Activated CD4-positive, alpha-beta T cell treated with anti-CD3 and anti-CD28 coated beads, Interleukin-10, Interleukin-2, amounts not matched to agents 100 ng/mL and 50 ng/mL, durations not matched to agents 16 hours and 8 hours (primary cell): ENCODE results near the gene CDK9.

ENCODE experiments used
- DNase-seq: peaks from one replicate; pipeline ENCODE4 v3.0.0-alpha.2; 2020

Gene CDK9

DNA sequence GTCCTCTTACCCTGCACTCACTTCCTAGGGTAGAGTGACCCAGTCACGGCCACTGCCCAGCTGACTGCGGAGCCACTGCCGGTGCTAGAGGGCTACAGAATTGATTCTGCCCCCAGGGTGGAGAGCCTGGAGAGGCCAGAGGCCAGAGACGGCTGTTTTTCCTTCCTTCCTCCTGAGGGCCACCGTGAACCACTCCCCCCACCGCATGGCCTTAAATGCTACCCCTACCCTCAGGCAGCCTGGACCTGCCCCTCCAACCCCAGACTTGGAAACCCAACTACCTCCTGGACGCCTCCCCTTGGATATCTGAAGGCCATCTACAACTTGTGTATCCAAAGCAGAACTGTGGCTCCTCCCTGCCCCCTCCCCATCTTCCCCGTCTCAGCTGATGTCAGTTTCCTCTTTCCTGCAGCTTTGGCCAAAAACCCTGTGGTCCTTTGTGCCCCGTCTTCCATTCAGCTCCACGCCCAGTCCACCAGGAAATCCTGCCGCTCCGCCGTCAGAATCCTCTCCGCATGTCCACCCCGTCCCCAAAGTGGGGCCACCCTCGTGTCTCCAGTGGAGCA, 23.6 kb upstream of the CDK9 start:
- no peak for DNase-seq

DNA sequence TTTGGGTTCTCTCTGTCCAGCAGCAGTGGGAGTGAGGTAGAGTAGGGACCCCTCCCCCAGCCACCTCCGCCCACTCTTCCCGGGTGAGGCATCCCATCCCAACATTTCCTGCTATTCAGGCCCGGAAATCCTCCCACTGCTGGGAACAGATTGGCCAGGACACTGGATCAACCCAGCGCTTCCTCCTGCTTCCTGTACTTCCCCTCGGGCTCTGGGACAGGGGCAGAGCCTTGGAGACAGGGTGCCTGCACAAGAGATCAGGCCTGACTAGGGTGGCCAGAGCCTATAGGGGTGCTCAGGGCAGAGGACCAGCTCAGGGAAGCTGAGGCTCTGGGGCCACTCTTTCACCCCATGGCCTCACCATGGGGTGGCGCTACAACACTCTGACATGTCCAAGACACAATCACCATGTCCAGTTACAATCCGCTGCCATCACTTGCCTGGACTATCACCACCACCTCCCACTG, 21.9 kb upstream of the CDK9 start:
- no peak for DNase-seq

DNA sequence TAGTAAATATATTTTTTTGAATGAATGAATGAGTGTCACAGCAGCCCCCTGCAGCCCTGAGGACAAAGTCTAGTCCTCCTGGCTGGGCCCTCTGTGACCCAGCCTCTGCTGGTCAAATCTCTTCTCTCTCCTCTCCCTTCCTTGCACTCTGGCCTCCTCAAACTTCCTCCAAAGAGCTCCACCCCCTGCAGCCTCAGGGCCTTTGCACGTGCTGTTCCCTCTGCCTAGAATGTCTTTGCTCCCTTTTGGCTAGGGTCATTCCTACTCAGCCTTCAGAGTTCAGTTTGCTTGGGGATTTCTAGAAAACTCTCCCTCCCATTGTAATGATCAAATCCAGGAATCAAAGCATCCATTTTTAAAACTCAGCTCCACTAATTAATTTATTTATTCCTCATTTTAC, 20.4 kb upstream of the CDK9 start:
- DNase-seq: no peak

DNA sequence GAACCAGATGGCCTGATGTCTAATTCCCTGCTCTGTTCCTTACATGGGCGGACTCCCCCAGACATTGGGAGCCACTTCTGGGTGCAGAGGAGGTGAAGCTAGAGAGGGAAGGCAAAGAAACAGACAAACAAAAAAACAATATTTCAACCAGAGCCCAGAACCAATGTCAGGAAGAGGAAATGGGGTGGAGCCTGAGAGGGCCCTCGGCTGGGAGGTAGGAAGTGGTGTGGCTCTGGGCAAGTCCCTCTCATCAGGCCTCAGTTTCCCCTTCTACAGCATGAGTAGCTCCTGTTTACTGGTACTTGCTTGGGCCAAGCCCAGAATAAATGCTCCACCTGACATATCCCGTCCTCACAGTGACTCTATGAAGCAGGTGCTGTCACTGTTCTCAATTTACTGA, 18.4 kb upstream of the CDK9 start:
- DNase-seq: peak; percentile 31

DNA sequence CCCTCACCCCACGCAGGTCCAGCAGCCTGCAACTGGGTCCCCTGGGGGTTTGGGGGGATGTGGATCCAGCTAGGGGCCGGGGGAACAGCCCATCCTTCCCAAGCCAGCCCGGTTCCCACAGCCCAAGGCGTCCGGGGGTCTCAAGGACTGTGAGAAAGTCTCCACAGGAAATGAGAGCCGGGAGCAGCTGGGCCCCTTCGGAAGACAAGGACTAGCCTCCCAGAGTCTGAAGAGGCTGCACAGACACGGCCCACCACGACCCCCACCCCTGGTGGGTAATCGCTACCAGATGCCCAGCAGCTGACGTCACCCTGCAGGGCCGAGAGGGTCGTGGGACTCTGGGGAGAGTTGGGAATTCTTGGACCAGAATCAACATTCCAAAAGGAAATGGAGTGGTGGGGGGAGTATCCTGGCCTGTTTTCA, 17.9 kb upstream of the CDK9 start:
- no peak for DNase-seq

DNA sequence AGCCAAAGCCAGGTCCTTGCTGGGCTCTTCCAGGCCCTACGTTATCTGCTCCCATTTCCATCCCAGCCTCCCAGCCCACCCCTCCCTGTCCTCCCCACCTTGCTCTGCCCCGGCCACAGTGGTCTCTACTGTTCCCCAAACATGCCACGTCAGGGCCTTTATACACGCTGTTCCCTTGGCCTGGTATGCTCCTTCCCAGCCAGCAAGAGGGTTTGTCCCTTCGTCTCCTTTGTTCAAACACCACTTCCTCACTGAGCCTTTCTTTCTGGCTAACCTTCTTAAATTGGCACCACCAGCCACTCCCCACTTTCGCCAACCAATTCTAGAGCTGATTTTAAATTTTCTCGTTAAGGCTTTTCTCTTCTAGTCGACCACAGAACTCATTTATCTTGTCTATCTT, 17.1 kb upstream of the CDK9 start:
- no peak for DNase-seq

DNA sequence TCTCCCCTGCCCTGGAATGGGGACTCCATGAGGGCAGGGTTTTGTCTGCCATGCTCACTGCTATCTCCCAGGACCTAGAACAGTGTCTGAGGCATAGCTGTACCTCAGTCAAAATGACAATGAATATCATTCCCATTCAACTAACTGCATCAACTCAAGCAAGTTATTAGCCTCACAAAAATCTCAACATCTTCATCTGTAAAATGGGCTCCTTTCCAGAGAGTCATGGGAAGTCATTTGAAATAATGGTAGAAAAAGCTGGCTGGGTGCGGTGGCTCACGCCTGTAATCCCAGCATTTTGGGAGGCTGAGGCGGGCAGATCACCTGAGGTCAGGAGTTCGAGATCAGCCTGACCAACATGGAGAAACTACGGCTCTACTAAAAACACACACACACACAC, 16.7 kb upstream of the CDK9 start:
- DNase-seq: no peak

DNA sequence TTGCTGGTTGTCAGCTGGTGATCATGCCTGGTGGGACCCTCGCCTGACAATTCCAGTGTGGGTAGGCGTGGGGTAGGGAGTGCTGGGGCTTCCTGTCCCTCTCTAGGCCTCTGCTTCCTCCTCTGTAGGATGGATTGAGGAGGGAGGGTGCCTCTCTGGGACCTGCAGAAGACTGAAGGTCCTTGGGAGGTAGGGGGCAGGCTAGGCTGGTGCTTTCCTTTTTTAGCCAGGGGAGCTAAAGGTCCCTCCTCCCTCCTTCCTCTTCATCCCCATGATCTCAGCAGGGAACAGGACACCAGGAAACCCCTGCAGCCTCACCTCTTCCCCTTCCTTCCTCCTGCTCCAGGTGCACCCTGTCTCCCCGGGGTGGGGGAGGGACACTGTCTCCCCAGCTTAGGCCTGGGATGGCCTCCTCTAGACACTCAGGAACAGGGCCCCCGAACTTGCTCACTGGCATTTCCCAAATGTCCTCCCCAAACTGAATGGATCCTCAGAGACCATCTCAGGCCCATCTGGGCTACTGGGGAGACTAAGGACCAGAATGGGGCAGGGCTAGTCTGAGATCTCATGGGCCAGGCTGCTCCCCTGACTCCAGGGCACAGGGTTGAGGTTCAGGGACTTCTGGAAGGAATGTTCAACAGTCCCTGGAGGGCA, 15.8 kb upstream of the CDK9 start:
- no peak for DNase-seq

DNA sequence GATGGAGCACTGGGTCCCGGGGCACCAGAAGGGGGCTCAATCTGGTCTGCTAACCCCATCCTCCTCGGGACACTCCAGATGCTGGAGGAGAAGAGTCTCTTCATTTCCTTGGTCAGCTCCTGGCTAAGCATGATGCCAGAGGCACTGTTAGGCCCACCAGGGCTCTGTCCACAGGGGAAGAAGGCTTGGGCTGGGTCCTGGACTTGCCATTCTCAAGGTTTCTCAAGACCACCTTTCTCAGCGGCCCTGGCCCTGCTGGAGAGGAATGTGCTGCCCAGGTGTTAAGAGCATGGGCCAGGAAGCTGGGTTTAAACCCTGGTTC, 15.3 kb upstream of the CDK9 start:
- no peak for DNase-seq

DNA sequence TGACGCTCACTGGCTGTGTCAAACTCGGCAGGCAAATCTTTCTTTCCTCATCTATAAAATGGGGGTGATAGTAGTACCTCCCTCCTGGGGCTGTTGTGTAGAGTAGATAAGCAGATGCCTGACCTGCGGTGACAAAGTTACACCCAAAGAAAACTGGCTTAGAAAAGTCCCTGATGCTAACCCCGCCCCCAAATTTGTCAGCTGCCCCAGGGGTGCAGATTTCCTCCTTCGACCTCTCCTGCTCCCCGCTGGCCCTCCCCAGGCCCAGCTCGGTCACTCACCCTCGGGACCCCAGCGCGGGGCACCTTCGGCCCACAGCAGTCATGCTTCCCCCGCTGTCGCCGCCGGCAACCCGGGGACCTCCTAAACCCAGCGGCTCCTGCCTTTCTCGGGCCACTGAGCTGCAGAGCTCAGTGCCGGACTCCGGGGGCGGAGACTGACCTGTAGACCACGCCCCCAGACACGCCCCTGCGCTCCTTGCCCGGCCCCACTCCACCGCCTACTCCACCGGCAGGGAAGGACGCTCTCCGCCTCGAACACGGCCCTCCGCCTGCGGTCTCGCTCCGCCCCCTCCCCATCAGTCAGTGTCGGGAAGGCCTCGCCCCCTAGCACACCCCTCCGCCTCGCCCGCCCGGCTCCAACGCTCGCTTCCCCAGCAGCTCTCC, 14.8 kb upstream of the CDK9 start:
- DNase-seq: peak; percentile 99

DNA sequence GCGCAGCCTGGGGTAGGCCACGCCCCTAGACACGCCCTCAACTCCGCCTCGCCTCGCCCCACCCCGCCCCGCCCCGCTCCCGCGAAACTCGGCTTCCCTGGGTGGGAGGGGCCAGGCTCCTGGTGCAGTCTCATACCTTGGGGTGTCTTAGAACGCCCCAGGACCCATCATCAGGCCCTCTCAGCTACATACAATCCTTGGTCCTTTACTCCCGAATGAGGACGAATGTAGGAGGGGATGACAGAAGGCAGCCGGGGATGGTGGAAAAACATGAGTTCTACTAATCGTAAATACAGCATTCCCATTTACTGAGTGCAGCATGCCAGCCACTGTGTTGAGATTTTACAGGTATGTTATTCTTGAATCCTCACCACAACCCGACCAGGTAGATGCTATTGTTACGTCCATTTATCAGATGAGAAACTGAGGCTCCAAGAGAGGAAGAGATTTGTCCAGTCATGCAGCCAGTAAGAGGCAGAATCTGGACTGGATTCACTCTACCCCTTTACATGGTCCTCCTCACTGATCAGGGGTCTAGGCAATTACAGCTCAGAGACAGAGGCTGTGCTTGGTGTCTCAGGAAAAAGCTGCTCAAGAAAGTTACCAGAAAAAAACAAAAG, 14.2 kb upstream of the CDK9 start:
- DNase-seq: no peak

DNA sequence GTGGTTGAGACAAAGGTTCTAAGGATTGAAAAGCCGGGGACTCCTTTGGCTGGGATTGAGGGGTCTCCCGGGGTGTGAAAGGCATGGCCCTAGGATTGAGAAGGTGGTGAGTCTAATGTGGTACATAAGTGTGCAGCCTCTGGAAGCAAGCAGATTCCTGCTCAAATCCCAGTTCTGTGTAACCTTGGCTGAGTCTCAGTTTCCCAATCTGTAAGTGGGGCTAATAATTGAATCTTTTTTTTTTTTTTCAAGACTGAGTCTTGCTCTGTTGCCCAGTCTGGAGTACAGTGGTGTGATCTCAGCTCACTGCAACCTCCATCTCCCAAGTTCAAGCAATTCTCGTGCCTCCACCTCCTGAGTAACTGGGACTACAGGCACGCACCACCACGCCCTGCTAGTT, 13.2 kb upstream of the CDK9 start:
- DNase-seq: no peak

DNA sequence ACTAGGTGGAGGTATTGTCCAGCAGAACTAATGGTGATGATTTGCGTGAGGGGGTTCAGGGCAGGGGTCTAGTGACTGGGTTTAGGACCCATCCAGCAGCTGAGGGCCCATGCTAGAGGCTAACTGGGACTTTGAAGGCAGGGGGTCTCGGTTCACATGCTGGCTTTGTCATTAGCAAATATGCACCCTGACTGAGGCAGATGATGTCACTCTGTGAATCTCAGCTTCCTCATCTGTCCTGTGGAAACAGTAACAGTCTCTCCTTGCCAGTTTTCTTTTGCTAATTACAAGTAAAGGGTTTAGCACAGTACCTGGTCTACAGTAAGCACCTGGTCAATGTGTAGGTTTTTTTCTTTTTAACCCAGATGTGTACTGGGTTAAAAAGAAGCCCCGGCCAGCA, 12.6 kb upstream of the CDK9 start:
- DNase-seq: no peak

DNA sequence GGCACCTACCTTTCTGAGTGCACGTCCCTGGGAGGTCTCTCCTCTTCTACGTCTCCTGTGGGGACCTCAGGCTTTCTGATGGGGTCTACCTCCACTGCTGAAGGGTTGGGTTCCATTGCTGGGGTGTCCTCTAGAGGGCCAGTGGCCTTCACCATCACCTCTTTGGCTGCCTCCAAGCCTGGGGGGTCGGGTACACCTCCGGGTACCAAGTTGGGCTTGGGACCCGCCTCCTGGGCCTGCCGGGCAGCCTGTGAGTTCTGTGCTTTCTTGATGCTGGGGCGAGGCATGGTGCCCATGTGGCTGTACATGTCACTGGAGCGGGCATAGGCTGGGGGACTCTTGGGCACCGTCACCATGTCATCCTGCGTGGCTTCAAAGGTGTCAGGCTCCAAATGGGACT, 11.9 kb upstream of the CDK9 start:
- no peak for DNase-seq

DNA sequence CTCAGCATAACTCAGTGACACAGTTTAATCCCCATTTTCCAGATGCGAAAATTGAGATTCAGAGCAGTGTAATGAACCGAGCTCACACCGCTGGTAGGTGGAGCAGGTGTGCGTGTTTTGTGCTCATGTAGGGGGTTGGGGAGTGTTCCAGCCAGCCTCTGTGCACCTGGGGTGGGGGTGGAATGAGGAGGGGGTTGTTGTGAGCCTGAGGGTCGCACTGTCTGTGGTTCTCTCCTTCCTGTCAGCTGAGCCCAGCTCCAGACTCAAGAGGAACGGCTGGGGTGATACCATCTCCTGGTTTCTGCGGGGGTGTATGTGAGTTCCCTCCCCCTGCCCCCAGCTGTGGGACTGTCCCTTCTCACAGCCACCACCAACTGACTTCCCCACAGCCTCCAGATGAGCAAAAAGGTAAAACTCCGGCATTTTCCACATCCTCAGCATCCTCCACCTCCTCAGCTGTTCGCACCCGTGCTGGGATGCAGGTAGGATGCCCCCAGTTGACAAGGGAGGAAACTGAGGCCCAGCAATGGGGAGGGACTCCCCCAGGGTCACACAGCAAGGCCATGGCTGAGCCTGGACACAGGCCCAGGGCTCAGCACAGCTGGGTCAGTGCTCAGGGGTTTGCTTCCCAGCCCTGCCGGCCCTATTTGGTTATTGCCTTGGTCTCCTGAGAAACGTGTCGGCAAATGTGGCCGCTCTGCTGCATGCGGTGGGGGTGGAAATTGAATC, 9.5 kb upstream of the CDK9 start:
- DNase-seq: peak; percentile 90

DNA sequence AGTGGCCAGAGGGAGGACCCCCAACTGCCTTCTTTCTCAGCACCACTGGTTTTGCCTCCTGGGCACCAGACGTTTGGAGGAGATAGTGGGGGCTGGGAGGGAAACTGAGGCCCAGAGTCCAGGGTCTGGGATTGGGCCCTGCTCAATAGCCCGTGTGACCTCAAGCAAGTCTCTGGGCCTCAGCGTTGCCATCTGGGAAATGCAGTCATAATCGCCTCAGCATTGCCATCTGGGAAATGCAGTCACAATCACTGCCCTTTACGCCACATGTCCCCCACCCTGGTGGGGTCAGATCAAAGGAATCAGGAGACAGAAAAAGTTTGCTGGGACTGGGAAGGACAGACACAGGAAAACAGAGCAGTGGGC, 8.9 kb upstream of the CDK9 start:
- peak; percentile 64 for DNase-seq

DNA sequence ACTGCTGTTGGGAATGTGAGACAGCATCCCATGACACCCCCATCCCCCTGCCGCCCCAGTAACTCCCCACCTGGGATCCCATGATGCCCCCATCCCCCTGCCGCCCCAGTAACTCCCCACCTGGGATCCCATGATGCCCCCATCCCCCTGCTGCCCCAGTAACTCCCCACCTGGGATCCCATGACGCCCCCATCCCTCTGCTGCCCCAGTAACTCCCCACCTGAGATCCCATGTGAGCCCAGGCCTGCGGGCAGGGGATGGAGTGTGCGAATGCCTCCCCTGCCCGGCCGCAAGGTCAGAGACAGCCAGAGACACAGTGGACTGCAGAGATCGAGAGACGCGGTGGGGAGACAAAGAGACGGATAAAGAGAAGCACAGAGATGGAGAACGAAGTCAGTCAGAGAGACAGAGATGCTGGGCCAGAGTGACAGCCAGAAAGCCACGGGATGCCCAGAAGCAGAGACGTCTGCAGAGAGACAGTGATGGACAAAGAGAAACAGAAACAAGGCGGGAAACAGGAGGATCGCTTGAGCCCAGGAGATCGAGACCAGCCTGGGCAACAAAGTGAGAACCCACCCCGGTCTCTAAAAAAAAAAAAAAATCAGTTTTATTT, 8.4 kb upstream of the CDK9 start:
- peak; percentile 44 for DNase-seq

DNA sequence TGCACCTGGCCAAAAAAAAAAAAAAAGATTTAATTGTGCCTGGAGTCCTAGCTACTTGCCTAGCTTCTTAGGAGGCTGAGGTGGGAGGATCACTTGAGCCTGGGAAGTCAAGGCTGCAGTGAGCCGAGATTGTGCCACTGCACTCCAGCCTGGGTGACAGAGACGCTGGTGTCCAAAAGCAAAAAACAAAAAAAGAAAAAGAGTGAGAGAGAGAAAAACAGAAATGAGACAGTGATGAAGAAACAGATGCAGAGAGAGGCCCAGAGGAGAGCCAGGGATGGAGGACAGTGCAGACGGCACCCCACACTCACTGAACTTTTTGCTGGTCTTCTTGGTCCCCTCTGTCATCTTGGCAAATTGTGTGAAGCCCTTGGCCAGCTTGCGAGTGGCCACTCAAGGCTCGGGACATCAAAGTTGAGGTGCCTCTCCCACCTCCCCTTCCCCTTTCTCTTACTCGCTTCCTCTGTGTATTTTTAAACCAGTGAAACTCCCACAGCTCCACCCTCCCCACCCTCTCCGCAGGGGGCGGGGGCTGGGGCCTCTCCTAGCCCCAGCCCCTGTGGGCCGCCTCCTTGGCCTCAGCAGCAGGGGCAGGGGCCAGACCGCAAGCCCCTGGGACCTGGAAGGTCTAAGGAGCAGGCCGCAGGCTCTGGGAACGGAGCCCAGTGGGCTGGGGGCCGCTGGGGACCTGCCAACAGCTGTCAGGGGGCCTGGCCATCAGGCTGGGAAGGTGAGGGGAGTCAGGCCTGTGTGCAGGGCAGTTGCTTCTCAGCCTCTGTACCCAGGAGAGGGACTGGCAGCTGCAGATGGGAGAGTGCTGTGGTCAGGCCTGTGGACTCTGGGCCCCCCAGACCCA, 7.3 kb upstream of the CDK9 start, which contains the start of gene SH2D3C:
TSS of gene SH2D3C (minus strand) at position 387 of the 856 bp plus-strand sequence. CDS start at position 348, 39 bp downstream.
- DNase-seq: peak; percentile 72

DNA sequence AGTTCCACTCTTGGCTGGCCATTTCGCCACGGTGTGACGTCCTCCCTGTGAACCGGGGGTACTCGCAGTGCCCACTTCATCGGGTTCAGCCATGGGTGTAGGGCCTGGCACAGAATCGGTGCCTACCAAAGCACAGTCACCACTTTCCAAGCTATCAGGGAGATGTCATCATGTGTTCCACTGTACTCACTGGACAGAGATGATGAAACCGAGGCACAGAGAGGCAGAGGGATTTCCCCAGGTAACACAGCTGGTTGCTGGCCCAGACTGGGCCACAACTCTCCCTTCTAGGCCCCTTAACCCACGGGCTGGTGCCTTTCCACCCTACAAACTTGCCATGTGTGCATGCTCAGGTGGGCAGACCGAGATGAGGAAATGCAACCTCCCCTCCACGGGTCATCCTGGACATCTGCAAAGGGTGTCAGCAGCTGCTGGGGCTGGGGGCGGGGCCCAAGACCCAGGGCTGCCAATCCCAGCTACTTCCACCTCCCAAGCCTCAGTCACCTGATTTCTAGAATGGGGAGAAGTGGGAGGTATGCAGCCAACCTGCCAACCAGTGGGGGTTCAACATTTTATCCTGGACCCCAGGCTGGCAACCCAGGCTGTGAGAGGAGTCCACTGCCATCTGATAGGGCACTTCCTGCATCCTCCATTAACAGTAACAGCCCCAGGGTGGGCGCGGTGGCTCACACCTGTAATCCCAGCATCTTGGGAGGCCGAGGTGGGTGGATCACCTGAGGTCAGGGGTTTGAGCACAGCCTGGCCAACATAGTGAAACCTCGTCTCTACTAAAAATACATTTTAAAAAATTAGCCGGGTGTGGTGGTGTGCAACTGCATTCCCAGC, 6.5 kb upstream of the CDK9 start:
- DNase-seq: peak; percentile 86

DNA sequence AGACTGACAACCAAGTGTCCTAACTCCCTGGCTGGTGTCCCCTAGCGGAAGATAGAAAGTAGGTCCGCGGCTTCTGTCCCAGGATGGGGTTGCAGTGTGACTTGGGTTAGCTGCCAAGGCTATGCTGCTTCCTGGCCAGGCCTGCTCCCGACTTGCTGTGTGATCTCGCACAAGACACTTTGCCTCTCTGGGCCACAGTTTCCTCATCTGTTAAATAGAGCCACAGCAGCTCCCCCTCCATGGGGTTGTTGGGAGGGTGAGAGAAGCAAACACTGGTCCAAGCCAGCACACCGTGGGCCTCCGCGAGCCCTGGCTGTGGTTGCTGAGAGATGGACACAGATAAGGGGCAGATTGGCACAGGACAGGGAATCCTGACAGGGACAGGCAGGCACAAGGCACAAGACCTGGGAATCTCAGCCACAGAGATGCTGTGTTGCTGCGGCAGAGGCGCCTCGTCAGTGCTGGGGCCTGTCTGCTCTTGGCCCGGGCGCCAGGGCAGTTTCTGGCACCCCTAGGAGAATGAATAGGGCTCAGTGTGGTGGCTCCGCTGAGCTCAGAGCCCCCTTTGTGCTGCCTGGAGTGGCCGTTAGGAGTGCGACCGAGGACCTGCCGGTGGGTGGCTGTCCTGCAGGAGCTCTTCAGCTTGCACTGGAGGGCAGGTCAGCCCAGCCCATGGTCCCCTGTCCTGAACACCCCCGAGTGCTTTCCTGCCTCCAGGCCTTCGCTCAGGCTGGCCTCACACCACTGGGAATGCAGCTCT, 5.5 kb upstream of the CDK9 start:
- DNase-seq: no peak
